ENCODE data around the gene GRID2.

The GRID2 gene

DNA sequence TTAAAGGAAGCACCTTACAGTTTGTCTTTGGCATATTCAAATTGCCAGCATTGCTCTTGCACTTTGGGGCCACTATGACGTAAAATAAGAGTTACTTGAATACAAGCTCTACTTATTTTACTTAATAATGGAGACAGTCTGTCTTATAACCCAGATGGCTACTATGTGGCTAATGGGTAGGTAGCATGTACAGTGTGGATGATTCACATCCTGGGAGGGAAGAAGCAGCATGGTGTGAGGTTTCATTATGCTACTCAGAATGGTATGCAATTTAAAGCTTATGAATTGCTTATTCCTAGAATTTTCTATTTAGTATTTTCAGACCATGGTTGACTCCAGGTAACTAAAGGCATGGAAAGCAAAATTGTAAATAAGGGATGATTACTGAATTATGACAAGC lies 763.0 kb downstream of the GRID2 start:
- DNase-seq (ENCODE audit: low read depth, low spot score) = no peak

DNA sequence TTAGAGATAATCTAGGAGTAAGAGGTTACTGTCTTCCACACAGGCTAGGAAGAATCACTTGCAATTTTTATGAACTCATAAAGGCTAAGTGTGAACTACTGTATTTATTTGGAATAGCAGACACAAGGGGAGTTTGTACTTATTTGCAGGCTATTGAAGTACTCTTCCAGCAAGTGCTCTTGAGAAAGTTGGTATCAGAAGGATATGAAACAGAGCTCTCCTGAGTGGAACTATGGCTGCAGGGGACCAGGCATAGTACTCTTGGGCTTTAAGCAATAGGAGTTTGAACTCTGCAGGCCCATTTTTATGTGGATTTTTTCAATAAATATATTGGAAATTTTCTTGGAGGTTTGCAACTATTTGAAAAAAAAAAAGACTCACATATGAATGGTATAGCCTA lies 768.5 kb downstream of the GRID2 start:
- DNase-seq (ENCODE audit: low read depth, low spot score) = no peak

DNA sequence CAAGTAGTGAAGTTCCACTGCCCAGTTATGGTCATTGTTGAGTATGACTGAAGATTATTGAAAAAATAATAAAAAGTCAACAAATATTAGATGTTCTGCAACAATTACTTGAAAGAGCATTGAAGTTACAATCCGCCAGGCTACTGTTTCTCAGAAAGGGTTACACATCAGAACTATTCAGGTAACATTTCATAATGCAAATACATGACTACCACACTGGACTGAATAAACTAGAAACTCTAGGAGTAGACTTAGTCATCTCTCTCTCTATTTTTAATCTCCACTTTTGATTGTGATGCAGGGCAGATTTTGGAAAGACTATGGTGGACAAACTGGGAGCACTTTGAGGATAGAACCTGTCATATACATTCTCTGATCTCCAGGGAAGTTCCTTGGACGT lies 776.5 kb downstream of the GRID2 start:
- DNase-seq (ENCODE audit: low read depth, low spot score) = no peak

DNA sequence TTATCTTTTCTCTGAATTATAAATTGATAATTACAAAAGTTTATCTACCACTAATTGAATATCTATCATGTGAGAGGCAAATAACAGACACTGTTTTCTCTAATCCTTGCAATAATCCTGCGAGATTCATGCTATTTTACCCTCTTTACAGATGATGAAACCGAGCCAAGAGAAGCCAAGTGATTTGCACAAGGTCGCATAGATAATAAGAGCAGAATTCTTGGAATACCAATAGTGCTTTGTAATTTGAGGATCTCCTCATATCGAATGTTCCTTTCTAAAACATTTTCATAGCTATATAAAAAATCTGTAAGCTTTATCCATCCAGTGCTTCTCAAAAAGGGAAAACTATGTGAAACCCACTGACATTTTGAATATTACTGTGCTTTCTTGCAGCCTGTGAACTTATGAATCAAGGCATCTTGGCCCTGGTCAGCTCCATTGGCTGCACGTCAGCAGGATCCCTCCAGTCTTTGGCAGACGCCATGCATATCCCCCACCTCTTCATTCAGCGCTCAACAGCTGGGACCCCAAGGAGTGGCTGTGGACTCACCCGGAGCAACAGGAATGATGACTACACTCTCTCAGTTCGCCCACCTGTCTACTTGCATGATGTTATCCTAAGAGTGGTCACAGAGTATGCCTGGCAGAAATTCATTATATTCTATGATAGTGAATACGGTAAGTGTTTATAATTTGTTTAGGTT lies 781.0 kb downstream of the GRID2 start:
- no peak for DNase-seq (ENCODE audit: low read depth, low spot score)

DNA sequence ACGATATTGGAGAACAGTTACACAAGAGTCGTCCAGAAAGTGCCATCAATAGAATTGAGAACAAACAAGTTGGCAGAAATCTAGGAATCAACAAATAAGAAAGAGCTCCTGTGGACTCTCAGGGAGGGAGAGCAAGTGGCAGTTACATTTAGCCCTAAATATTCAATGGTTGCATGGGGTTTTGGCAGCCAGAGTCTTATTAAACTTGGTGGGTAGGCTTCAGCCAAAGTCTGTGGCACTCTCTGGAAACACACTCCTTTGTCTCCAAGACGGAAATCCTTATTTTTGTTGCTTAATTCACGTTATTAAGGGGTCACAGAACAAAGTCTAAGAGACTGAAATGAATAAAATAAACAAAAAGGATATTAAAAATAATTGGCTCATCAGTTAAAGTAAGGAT lies 782.6 kb downstream of the GRID2 start:
- DNase-seq (ENCODE audit: low read depth, low spot score) = no peak

DNA sequence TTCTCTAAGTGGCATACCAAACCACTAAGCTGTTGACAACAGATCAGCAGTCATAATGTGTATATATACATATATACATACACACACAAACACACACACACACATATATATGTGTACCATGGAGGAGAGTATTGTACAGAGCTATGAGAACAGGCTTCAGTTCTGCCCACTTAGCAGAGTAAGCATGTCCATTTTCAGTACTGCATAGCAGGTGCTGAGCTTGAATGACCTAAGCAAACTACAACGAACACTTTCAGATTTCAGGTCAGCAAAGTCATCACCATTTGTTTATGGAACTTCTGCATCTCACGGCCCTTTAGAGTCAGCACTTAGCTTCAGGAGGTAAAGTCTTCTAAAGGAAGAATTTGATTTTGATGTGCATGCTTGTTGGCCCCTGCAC lies 789.0 kb downstream of the GRID2 start:
- no peak for DNase-seq (ENCODE audit: low read depth, low spot score)

DNA sequence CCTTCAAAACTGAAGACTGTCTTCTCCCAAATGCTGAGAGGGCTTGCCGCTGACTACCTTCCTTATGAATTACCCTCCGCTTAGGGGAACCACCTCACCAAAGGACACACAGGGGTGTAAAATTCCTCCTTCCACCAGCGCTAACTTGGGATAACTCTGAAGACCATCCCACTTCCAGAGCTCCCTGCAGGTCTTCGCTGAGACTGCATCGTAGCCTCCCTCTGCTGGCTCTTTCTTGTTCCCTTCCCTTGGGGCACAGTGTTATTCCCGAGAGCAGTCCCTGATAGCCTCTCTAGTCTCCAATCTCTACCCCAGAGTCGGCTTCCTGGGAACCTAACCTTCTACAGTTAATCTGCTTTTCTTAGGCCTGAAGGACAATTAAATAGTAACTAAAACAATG lies 799.3 kb downstream of the GRID2 start:
- no peak for DNase-seq (ENCODE audit: low read depth, low spot score)

DNA sequence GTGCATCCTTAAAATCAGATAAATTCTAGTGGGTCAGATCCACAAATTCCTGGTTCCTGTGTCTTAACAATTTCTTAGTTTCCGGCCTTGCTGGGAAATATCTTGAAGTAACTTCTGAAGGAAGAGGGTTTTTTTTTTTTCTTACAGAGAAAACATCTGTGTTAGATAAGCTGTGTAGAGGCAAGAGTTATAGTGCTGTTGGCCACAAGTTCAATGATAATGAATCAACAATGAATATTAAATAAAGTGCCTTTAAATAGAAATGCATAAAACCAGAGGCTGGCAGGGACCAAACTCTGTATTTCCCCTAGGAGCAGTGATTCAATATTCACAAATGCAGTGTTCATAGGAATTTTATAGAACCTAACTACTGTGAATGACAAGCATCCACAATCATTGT lies 812.9 kb downstream of the GRID2 start:
- no peak for DNase-seq (ENCODE audit: low read depth, low spot score)

DNA sequence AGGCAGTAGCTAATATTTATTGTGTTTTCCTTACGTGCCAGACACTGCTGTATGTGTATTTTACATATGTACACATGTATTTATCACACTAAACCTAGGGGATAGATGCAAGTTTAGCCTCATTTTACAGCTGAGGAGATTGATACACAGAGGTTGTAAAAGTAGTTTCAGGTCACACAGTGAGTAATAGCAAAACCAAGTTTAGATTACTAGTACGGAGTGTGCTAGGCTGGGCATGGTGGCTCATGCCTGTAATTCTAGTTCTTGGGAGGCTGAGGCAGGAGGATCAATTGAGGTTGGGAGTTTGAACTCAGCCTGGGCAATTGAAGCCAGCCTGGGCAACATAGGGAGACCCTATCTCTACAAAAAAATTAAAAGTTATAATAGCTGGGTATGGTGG lies 823.7 kb downstream of the GRID2 start:
- DNase-seq (ENCODE audit: low read depth, low spot score) = no peak

DNA sequence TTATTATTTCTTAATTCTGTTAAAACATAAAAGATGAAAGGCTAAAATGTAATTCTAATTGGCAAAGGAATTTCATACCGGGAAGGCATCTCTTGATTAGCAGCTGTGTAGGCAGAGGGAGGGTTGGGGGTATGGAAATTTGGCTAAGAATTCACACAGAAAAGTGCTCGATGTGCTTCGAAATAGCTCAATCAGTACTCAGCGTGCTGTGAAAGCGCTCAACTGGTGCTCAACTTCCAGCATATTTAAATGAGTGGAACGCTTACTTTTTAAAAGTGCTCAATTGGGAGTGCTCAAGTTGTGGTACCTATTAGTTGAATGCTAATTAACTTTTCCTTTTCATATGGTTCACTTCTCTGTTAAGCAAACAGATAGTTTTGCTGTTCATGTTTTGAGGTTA lies 828.9 kb downstream of the GRID2 start:
- no peak for DNase-seq (ENCODE audit: low read depth, low spot score)

DNA sequence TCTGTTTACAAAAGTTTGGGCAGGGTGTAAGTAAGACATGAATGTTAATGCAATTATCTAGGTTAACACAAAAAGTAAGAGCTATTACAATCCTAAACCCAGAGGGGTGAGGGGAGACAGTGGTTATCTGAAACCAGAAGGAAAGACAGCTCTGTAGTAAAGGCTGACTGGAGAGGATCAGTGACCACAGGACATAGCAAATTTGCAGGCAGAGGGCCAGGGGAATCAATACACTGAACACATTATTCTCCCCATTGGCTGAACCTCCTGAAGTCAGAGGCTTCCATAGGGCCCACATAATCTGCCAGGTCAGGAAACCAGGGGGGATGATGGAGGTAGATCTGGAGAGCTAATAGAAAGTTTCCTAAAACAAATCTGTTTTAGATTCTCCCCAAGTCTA lies 835.4 kb downstream of the GRID2 start:
- DNase-seq (ENCODE audit: low read depth, low spot score) = no peak

DNA sequence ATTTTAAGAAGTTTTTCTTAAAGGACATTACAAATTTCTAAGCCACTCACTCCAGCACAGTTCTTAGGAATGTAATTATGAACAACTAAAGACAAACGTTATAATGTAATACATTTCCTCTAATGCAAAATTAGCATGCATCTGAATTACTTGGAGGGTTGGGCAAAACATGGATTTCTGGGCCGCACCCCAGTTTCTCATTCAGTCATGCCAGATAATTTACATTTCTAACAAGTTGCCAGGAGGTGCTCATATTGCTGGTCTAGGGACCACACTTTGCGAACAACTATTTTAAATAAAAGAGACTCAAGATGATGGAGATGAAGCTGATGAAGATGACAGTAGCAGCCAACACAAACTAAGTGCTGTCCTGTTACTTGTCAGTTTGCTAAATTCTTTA lies 840.1 kb downstream of the GRID2 start:
- DNase-seq (ENCODE audit: low read depth, low spot score) = no peak

DNA sequence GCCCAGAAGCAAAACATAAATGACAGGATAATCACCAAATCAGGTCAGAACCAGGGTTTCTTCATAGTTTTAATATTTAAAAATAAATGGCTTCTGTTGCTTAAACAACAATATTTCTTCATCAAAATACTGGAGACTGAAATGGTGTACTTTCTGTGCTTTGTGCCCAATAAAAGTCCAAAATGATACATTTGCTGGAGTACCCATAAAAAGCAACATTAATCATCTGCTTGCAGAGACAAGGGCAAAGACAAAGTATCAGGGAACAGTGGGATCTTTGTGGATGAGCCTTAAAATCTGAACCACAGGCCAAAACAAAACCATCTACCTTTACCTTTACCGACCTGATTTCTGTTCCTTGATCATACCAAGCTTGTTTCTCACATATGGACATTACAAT lies 840.9 kb downstream of the GRID2 start:
- no peak for DNase-seq (ENCODE audit: low read depth, low spot score)

DNA sequence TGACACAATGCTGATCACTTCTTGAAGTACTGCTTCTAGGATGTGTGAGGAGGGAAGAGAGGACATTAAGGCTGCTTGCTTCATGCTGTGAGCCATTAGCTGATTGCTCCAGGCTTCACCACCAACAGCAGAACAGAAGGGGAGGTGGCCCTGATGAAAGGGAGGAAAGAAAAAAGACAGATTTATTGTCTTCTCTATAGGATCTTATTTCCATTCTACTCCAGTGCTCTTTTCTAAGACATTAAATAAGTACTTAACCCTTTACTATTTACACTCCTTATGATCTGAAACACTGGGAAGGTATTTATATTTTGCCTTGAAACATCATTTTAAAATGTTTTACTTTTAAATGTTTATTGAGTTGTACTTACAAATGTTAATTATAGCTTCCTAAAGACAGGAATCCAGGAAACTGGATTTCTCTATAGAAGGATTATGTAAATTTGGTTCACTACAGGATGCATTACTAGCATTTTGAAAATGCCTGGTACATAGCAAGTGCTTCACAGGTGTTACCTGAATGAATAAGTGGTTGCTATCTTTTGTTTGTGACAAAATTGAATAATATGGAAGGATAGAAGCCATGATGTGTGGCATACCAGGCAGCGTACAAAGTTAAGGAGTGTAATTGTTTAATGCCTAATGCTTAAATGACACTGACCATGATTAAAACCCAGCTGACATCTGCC lies 843.9 kb downstream of the GRID2 start:
- DNase-seq (ENCODE audit: low read depth, low spot score) = no peak

DNA sequence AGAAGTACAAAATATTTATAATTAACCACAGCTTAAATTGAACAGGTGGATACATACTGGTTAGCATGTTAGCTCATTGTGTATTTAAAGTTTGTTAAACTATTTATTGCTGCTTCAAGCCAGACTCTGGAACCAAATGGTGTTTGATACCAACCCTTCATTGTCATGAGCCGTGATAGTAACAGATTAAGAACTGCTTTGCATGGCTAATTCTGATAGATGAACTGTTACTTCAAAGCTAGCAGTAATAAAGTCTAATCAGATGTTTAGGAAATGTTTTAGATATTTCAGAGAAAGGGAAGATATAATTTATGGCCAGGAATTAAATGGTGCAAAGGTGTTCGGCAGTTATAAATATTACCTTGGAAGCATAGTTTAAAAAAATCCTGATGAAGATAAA lies 848.7 kb downstream of the GRID2 start:
- no peak for DNase-seq (ENCODE audit: low read depth, low spot score)

DNA sequence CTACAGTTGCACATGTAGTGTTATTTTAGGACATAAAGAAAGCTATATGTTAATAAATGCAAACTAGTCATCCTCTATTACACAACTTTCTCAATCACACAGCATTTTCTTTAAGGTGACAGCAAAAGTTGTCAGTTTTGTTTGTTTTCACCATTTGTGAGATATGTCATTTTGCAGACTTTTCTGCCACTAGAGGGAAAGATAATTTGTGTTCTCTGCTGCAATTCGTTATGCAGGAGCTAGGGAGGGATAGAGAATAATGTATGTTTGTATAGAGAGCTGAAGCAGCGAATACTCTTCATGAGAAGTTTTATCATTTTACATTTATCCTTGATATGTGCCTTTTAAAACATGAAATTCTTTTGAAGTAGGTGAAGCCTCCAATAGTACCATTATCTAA lies 854.2 kb downstream of the GRID2 start:
- DNase-seq (ENCODE audit: low read depth, low spot score) = no peak

DNA sequence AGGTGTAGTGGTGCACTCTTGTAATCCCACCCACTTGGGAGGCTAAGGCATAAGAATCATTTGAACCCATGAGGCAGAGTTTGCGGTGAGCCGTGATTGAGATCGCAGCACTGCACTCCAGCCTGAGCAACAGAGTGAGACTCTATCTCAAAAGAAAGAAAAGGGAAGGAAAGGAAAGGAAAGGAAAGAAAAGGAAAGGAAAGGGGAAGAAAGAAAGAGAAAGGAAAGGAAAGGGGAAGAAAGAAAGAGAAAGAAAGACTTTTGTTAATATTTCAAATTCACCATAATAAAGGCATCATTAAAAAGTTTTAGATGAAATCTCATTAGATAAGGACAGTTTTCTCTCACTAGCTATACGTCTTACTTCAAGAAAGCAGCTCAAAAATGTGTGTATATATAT lies 864.3 kb downstream of the GRID2 start:
- DNase-seq (ENCODE audit: low read depth, low spot score) = no peak

DNA sequence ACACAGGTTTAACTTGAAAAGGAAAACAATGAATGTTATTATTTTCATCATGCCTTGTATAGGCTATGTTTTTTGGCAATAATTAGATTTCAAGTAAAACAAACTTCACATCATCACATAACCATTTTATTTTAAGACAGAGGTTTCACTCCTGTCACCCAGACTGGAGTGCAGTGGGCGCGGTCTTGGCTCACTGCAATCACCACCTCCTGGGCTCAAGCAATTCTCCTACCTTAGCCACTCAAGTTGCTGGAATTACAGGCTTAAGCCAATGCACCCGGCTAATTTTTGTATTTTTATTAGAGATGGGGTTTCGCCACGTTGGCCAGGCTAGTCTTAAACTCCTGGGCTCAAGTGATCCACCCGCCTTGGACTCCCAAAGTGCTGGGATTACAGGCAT lies 866.2 kb downstream of the GRID2 start:
- DNase-seq (ENCODE audit: low read depth, low spot score) = no peak

DNA sequence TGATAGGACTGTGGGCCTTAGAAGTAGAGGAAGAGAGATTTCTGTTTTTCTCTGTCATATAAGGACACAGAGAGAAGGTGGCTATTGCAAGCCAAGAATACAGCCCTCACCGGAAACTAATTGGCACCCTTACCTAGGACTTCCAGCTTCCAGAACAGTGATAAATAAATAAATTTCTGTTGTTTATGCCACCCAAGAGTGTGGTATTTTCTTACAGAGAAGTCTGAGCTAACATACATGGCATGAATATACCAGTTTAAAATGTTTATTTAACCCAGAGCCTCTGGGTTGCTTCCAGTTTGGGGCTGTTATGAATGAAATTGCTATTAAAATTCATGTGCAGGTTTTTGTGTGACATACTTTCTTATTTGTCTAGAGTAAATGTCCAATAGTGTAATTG lies 870.8 kb downstream of the GRID2 start:
- DNase-seq (ENCODE audit: low read depth, low spot score) = no peak

DNA sequence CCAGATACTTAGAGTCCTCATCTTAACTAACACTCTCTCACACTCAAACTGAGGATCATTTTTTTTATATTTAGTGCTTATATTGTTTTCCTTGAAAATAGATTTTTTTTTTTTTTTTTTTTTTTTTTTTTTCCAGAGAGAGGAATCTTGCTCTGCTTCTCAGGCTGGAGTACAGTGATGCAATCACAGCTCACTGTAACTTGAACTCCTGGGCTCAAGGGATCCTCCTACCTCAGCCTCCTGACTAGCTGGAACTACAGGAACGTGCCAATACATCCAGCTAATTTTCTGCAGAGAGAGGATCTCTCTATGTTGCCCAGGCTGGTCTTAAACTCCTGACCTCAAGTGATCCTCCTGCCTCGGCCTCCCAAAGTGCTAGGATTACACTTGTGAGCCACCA lies 874.5 kb downstream of the GRID2 start:
- no peak for DNase-seq (ENCODE audit: low read depth, low spot score)

DNA sequence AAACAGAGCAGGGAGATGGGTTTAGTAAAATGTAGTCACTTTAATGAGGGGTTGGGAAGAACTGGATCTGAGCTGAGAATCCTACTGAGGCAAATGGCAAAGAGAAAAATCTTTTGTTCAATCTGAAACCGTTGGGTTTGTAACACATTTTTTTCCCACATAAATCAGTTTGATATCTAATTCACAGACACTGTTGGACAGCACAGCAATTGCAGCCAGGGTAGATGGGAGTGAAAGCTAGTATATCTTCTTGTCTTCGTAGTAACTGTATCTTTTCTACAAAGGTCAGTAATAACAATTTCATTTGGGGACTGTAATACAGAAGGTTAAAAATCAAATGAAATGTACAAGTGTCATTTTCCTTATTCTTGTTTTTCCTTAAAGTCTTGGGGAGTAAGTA lies 875.3 kb downstream of the GRID2 start:
- no peak for DNase-seq (ENCODE audit: low read depth, low spot score)

DNA sequence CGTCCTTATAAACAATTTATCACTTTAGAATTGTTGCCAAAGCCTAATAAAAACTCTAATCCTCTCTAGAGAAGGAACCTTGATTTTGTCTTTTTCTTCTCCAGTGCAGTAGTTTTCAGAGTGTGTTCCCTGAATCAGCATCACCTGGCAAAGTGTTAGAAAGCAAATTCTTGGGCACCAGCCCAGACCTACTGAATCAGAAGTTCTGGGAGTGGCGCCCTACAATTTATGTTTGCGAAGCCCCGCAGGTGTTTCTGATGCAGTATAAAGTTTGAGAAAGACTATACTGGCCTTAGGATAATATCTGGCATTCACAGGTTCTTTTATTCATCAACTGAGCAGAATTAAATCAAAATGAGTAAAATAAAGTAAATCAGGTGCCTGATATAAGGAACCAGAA lies 879.0 kb downstream of the GRID2 start:
- no peak for DNase-seq (ENCODE audit: low read depth, low spot score)

DNA sequence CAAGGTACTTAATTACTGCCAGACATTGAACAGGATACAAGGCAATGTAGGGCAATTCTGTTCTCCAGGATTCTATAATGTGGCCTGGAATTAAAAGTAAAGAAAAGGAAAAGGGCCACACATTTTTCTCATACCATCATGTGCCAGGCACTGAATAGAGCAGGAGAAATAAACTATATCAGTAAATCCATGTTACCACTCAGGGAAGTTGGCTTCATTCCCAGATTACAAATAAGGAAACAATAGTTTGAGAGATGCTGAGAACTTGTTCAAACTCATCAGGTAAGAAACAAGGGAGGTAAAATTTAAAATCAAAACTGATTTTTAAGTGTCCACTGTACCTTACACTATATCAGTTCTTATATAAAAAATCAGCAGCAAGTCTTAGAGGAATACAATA lies 879.8 kb downstream of the GRID2 start:
- no peak for DNase-seq (ENCODE audit: low read depth, low spot score)

DNA sequence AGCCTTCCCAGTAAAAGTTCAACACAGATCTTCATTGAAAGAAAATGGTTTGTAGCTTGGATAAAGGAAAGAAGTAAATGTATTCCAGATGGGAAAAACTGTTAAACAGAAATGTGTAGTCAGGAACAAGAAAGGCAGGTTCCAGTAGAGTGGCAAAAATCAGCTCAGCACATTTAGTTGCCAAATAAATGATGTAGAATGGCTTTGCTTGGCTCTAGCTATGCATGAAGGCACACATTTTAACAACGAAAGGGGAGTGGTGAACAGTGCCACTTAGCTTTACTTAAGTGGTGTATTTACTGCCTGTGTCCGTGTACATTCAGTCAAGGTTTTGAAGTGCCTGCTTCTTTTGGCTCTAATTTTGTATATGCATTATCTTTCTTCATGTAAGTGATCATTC lies 880.3 kb downstream of the GRID2 start:
- DNase-seq (ENCODE audit: low read depth, low spot score) = no peak
